Frontal cortex (tissue), 4 donors: ENCODE data around the gene GHRL. TPM values are rescaled to one million over a fixed set of nuclear protein-coding genes. Genes with fewer than 3 reads are reported as not detected.
A peak's percentile ranks its signal among the peaks of the same experiment; 100 is the strongest.
"Not testable (repeated sequence)": the region's sequence is repeated elsewhere in the genome, so short reads cannot be mapped to it uniquely, and the experiment has no call there.

Experiments
- DNase-seq, 2 donors: peaks; one replicate each; pipeline ENCODE4 v3.0.0; 2012; ENCODE audit warnings: low spot score in 2 of 2
- FAIRE-seq: peaks from 2 replicates; lab custom pipeline; 2012; peaks lifted over from hg19 to GRCh38; lab: Jason Lieb, UNC
- total RNA-seq: library from RNA; depleted of rRNA; stranded (reverse); fragments of >200 nt; gene quantifications from one replicate; pipeline ENCODE4 v1.2.3, GENCODE V29; 2014
- donor health status: control.
- donor health status: control.
- donor health status: control.

The GHRL gene
- total RNA-seq, 1 donor from 2014 or later: not detected

DNA sequence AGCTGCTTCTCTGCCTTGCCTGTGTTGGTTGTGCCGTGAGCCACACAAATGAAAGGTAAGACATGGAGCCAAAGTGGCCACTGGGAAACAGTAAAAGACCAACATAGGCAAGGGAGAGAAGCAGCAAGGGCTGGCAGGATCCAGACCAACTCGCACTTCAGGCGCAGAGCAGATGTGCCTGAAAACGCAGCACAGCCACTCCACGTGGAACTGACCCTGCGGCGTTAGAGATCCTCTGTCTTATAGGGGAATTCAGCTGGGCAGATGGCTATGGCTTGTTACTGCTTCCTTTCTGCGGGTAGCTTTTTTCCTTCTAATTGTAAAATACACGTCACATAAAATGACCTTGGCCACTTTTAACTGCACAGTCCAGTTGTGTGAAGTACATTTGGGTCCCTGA lies 10.4 kb upstream of the GHRL start:
- no peak for DNase-seq
- FAIRE-seq: no peak

DNA sequence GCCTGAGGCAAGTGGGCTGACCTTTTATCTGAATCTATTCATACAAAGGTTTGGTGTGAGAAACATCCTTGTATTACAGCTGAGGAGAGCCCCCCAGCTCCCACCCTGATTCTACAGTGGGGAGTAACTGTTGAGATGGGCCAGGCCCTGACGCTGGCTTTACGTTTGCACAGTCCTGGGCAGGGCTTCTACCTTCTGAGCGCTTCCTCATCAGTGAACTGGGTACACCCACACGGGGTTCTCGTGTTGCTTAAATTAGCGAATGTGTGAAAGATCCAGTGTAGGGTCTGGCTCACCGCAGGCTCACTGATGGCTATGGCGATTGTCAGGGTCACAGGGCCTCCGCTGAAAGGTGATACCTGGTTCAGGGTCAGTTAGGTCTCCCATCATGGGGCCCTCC lies 7.3 kb upstream of the GHRL start:
- FAIRE-seq: no peak
- no peak for DNase-seq

DNA sequence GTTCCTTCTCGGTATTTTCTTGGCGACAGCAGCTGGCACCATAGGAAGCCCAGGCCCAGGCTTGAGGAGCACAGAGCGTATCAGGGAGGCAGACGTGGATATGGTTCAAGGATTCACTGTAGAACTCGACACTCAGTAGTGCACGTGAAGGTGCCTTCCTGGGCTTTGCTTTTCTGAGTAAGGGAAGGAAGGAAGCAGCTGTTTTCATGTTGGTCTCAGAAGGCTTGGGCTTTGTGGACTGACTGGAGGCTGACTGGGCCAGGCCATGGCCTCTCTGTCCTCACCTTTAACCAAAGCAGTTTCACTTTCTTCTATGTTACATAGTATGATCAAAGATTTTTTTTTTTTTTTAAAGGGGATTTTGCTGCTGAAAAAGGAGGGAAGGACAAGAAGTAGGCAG lies 6.9 kb upstream of the GHRL start:
- FAIRE-seq (no peak), DNase-seq (no peak)

DNA sequence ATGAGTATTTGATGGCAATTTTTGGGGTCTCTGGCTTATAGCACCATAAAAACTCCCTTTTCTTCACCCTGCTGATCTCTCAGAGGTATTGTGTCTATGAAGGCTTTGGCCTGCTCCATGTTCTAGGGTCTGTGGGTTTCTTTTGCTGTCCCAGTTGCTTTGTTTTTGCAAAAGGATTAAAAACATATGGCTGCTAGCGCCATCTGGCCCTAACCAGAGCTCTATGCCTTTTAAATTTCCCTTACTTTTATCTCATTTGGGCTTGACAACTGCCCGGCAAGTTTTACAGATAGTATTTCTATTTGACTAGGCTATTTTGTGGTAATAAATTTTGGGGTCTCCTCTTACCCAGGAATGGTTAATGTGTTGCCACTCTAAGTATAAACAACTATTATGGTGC lies 6.4 kb upstream of the GHRL start:
- DNase-seq (no peak), FAIRE-seq (no peak)

DNA sequence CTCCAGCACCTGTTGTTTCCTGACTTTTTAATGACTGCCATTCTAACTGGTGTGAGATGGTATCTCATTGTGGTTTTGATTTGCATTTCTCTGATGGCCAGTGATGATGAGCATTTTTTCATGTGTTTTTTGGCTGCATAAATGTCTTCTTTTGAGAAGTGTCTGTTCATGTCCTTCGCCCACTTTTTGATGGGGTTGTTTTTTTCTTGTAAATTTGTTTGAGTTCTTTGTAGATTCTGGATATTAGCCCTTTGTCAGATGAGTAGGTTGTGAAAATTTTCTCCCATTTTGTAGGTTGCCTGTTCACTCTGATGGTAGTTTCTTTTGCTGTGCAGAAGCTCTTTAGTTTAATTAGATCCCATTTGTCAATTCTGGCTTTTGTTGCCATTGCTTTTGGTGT lies 5.3 kb upstream of the GHRL start:
- FAIRE-seq: not testable (repeated sequence)

DNA sequence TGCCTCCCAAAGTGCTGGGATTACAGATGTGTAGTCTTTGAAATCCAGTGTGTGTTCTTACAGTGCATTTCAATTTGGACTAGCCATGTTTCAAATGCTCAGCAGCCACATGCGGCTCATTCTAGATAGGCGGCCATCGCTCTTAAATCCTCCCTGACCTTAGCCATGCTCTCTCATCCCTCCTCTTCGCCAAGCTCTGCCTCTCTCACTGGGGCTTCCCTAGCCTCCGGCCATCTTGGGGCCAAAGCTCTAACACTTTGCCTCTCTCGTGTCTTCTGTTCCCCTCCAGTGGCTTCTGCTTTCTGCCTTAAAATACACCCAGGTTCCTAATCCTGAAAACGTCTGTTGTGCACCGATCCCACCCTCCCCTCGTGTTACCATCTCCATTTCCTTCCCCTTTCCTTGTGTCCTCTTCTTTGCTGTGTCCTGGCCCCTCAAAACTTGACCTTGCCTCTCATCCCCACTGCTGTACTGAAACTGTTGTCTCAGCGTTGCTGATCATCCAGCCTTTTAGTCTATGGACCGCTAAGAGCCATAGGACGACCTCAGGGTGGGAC lies 1.4 kb upstream of the GHRL start:
- FAIRE-seq (no peak), DNase-seq (no peak)

More for the DNA sequence above, 5.3 kb upstream of the GHRL start:
- not testable (repeated sequence) for DNase-seq

DNA sequence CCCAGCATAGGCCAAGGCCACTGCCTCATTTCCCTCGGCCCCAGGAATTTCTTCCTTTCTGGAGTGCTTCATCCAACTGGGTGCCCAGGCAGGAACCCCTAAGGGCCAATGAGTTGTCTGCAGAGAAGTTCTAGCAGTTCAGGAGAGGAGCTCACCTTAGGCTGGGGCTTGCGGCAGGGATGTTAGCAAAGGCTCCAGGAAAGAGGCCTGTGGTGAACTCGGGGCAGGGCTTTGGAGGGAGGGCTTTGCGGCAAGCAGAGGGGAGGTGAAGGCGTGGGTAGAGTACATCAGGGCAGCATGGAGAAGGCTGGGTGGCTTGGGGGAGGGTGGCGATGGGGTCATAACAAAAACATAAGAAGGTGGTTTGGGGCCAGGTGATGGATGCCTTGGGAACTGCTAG lies 1.1 kb downstream of the GHRL start:
- no peak for FAIRE-seq
- DNase-seq: no peak

DNA sequence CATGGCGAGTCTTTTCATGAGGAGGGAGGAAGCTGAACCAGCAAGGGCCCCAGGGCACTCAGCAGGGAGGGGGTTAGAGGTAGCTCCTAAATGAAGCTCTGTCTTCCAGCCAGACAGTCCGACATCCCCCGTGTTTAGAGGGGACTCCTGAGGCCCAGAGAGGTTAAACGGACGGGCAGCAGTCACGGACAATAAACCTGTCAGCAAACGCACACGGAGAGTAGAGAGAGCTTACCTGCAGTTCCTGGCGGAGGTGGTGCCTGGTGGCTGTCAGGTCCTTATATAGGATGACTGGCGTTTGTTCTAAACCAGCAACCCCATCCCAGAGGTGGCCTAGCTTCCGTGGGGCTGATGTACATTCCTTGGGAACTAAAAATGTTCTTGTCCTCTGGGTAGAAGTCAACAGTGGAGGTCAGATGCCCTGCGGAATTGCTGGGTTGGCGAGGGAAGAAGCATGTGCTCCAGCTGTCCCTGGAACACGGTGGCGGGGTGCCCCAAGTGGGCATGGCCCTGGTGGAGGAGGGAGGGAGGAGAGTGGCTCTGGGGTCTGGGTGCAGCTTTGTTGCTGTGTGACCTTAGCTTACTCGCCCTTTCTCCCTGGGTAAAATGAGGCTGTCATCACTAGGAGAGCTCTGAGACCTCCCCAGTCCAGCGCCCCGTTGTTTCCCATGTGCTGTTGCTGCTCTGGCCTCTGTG lies 2.1 kb downstream of the GHRL start:
- FAIRE-seq (no peak), DNase-seq (no peak)

DNA sequence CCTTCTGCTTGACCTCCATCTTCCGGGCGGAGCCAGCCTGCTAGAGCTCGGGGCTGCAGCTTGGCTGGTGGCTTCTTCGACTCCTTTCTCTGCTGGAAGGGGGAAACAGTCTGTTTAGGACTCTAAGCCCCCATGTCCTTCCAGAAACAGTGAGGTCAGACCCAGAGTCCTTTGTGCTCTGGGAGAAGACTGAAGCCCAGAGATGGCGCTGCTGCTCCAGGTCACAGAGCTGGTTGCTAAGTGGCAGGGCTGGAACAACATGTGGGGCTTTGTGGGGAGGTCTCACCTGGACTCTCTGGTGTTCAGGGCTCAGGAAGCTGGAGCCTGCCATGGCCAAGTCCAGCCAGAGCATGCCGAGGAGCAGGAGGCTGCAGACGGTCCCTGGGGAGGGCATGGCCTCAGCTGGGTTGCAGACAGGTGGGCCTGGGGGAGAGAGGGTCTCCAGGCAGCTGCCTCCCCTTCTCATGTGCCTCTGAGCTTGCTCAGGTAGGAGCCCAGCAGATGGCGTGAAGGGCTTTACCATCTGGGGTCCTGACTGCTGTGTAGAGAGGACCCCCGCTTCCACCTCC lies 2.9 kb downstream of the GHRL start:
- DNase-seq (no peak), FAIRE-seq (no peak)

DNA sequence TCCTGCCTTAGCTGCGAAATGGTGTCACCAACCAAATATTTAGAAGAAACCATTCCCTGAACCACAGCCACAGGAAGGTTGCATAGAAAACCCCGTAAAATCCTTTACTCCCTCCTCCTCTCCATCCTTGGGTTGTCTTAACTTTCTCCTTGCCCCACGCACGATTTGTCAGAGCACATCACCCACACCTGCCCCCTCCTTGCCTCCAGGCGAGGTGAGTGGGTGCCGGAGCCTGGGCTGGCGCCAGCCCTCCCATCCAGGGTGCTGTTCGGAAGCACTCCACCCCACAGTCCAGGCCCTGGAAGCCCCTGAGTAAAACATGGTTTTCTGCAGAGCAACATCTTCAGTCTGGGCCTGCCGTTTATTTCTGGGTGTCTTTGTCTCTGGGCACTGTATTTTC lies 3.7 kb downstream of the GHRL start:
- FAIRE-seq: no peak
- DNase-seq: no peak

DNA sequence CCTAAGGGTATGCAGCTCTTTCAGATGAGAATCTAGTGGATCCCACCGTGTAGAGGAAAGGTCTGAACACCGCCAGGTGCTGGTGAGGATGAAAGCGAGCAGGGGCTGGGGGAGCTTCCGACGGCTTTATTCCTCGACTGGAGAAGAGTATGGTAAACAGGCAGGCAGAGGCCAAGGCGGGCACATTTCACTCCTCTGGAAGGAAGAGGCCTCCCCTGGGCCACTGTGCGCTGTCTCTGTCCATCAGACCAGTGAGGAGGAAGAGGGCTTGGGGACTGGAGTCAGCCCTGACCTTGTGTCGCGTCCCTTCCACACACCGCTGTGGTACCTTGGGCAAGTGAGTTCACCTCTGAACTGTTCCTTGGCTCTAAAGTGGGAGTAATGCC lies 4.2 kb downstream of the GHRL start:
- no peak for FAIRE-seq
- no peak for DNase-seq

DNA sequence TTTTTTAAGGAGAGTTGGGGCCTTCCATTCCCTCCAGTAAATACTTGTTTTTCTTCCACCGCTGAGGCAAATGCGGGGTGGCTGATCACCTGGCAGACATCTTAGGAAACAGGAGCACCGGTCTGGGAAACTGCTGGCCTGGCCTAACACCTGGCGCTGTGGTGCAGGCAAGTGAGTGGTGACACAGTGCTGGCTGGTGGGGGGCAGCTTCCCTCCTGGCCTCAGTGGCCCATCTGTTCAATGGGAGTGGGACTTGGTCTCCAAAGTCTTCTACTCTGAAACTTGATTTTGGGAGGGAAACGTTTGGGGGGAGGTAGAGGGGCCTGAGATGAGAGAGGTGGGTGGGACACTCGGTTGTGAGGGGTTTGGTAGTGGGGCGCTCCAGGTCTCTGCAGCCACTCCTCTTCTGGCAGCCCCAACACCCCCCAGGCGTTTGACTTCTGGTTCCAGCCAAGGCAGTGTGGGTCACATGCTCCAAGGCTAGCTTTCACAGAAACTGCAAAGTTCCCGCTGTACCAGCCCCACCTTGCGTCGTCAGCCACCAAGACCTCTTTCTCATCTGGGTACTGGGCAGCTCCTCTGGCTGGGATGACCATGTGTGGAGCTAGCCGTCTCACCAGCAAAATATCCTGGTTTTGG lies 4.7 kb downstream of the GHRL start:
- FAIRE-seq (no peak), DNase-seq (no peak)

DNA sequence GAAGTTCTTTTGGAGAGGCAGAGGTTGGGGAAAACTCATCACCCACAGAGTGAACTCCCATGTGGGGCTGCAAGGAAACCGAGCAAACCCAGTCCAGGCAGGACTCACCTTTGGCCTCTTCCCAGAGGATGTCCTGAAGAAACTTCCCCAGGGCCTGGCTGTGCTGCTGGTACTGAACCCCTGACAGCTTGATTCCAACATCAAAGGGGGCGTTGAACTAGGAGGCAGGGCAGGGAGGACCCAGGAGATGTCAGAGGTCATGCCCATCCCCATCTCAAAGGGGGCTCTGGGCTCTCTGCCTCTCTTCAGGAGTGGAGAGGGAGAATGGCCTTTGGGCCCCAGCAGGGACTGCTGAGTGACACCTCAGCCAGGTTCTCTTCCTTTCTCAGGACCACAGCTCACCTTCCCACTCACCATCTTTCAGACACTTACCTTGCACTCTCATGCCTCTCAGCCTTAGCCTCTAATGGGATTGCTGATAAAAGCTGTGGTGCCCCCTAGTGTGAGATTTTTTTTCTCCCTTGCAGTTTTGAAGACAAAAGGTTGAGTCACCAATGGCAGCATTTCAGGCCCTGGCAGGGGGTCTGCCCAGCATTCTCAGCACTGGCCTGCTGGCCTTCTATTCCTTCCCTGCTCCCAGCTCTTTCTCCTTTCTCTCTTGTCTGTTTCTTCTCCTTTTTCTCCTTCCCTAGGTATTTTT lies 6.0 kb downstream of the GHRL start:
- FAIRE-seq (no peak), DNase-seq (peak in 1 of 2 donors; percentile 57)

DNA sequence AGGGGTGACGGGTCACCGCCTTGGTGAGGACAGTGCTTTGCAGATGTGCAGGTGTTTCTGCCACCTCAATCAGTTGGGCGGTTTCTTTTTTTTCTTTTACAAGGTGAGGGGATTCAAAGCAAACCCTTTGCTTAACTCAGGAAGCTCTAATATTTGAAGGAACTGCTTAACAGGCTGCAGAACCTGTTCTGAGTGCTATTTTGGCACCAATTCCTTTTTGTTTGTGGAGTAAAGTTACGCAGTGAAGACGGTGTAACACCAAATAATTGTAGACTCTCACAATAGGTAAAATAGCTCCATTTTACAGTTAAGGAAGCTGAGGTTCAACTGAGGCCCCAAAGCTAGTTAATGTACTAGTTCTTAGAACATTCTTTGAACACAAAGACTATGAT lies 6.6 kb downstream of the GHRL start:
- FAIRE-seq (no peak), DNase-seq (no peak)

DNA sequence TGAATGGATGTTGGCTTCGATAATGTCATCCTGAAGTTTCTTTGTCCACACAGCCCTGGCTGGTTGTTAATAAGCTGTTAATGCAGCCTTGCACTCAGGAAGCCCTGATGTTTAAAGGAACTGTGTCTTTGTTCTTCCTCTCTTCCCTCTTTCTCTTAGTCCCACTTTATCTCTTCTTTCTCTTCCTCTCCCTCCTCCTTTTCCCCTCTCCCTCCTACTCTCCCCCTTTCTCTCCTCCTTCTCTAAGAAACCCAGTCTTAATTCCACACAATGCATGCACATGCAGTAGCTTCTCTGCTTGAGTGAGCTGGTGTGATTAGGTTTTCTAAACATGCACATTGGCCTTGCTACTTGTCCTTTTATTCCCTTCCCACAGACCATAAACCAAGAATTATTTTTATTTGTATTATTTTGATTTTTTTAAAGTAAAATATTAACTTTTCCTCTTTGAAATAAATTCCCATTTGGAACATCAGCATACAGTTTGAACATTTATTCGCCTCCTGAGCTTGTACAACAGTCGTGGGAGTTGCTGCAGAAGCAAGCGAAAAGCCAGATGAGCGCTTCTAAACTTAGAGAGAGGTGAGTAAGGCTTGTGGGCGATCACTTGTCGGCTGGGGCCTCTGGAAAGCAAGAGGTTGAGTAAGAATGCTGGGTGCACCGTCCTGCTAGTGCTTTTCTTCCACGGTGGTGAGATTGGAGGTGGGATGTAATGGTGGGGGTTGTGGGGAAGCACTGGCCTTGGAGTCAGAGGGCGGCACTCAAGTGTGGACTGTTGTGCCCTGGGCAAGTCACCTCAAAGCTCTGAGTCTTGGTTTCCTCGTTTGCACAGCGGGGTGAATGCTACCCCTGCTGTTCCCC lies 7.2 kb downstream of the GHRL start:
- no peak for DNase-seq
- no peak for FAIRE-seq

DNA sequence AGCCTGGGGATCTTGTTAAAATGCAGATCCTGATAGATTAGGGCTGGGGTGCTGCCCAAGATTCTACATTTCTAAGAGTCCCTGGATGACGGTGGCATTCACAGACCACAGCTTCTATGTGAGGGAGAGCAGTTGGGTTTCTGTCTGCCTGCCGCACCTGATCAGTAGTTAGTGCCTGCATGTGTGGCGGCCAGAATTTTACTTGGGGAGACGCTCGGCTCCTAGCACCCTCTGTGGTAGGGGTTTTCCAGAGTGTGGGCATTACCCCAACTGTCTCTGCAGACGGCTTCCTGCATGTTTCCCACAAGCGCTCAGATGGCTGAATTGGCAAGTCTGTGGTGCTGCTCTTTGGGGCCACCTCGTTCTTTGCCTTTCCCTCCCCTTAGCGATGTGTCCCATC lies 8.3 kb downstream of the GHRL start:
- FAIRE-seq (no peak), DNase-seq (no peak)

DNA sequence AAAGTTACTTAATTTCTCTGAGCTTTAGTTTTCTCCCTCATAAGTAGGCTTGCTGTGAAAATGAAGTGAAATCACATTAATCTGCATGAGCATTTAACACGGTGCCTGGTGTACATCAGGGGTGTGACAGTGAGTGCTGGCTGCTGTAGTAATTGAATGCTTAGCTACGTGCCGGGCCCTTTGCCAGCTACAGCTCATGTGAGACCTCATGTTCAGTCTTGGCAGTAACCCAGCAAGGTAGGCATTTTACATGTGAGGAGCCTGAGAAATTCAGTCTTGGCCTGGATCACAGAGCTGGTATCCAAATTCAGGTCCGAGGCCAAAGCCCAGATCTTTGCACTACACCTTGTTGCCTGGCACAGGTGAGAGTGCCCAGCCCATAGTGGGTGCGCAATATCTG lies 9.1 kb downstream of the GHRL start:
- no peak for FAIRE-seq
- DNase-seq: no peak

DNA sequence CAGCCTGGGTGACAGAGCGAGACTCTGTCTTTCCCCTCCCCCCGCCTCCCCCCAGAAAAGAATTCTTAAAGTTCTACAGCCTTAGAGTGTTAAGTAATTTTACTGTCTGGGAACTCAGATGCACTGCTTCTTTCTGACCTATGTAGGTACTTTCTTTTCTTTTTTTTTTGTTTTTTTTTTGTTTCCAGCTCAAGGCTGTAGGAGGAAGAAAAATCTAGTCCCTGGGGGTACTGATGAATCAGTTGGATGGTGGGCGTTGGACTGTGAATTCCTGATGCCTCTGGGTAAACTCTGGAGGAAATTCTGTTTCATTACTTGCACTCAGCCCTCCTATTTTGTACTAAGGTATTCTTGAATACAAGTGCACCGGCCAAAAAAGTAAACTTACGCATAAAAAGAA lies 10.8 kb downstream of the GHRL start:
- no peak for DNase-seq
- no peak for FAIRE-seq

DNA sequence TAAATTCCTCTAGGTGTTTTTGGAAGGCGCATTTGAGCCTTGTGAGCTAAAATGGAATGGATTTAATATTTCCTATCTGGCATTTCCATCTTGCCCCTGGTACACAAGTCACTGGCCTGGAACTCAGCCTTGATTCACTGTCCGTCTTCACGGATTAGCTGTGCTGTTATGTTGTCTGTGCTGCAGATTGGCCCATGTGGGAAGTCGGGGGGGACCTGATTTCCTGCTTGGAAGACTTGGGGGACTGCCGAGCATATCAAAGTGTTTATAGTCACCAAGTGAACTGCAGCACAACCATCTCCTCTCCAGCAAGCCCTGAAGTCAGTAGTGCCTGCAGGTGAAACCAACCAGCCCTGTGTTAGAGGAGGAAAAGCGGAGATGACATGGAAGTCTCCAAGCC lies 12.2 kb downstream of the GHRL start:
- FAIRE-seq: no peak
- DNase-seq: no peak

DNA sequence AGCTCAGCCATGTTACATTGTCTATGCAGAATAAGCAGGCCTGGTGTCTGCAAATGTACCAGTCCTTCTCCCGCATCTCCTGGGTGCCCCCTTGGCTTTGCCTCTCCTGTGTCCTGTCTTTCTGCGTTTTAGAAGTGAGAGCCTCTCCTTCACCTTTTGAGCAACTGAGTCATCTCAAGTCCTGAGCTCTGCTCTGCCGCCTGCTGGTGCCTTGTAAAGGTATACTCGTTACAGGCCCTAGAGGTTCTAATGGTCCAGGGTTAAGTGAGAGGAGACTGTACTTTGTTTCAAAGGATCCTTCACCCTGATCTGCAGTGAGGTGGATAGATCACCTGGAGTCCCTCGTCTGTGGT lies 12.6 kb downstream of the GHRL start:
- no peak for FAIRE-seq
- DNase-seq: no peak
